HepG2 (cell line): ENCODE results near the gene RNASE2. TPM values are rescaled to one million over a fixed set of nuclear protein-coding genes. Genes with fewer than 3 reads are reported as not detected.

Experiments used
- CAMTA2 ChIP-seq: sonication (generic); formaldehyde crosslinking; IDR thresholded peaks from 2 replicates; pipeline ENCODE4 v1.4.0; 2020; ENCODE audit warnings: mild to moderate bottlenecking, missing genetic modification reagents, borderline replicate concordance
- GFI1 ChIP-seq: sonication (generic); formaldehyde crosslinking; IDR thresholded peaks from 2 replicates; pipeline ENCODE4 v1.5.0; 2020; ENCODE audit warnings: missing genetic modification reagents, mild to moderate bottlenecking, borderline replicate concordance
- ISX ChIP-seq: sonication (generic); formaldehyde crosslinking; conservative IDR thresholded peaks from 2 replicates; pipeline ENCODE4 v1.5.0; 2020; ENCODE audit warnings: missing genetic modification reagents
- REXO4 ChIP-seq: sonication (generic); formaldehyde crosslinking; IDR thresholded peaks from 2 replicates; pipeline ENCODE4 v1.8.0; 2022; ENCODE audit warnings: missing genetic modification reagents, mild to moderate bottlenecking, borderline replicate concordance
- SAP130 ChIP-seq: IDR thresholded peaks from 2 replicates; pipeline ENCODE4 v1.6.1; 2016; ENCODE audit warnings: low read depth
- SP4 ChIP-seq: sonication (generic); formaldehyde crosslinking; IDR thresholded peaks from 2 replicates; pipeline ENCODE4 v1.8.1; 2023; ENCODE audit warnings: mild to moderate bottlenecking, missing genetic modification reagents
- THYN1 ChIP-seq: sonication (generic); formaldehyde crosslinking; IDR thresholded peaks from 2 replicates; pipeline ENCODE4 v1.8.1; 2023; ENCODE audit warnings: low read depth, mild to moderate bottlenecking, moderate library complexity, missing genetic modification reagents, borderline replicate concordance
- ZBTB42 ChIP-seq: sonication (generic); formaldehyde crosslinking; IDR thresholded peaks from 2 replicates; pipeline ENCODE4 v1.5.0; 2020; ENCODE audit warnings: mild to moderate bottlenecking, missing genetic modification reagents
- ZFP62 ChIP-seq: sonication (generic); formaldehyde crosslinking; IDR thresholded peaks from 2 replicates; pipeline ENCODE4 v1.4.0; 2020; ENCODE audit warnings: missing genetic modification reagents
- ZNF558 ChIP-seq: sonication (generic); formaldehyde crosslinking; IDR thresholded peaks from 2 replicates; pipeline ENCODE4 v1.9.0; 2022; ENCODE audit warnings: mild to moderate bottlenecking, missing genetic modification reagents, borderline replicate concordance
- ZNF607 ChIP-seq: sonication (generic); formaldehyde crosslinking; IDR thresholded peaks from 2 replicates; pipeline ENCODE4 v1.5.1; 2020; ENCODE audit warnings: missing genetic modification reagents, mild to moderate bottlenecking, borderline replicate concordance
- ZSCAN31 ChIP-seq: sonication (generic); formaldehyde crosslinking; IDR thresholded peaks from 2 replicates; pipeline ENCODE4 v1.5.0; 2020; ENCODE audit warnings: low read depth, mild to moderate bottlenecking, missing genetic modification reagents
- polyA plus RNA-seq, 8 experiments: library from polyadenylated mRNA; depleted of rRNA in 3 of 8; stranded (reverse) in 7 of 8; unstranded in 1 of 8; fragments of >200 nt; fragmentation: Illumina TruSeq in 4 of 8; extraction: Trizol in 4 of 8; gene quantifications; 2 replicates each; pipeline versions ENCODE4 v1.2.1 to v1.2.3, GENCODE V29; 2011 to 2016; ENCODE audit warnings: low read depth in 4 of 8, missing spikeins in 1 of 8, mixed read lengths in 1 of 8; ENCODE audit not compliant: insufficient read depth in 1 of 8
- total RNA-seq, 5 experiments: library from RNA; depleted of rRNA; stranded (reverse); fragments of >200 nt; fragmentation: Illumina TruSeq; extraction: Trizol; gene quantifications; 2 replicates each; pipeline ENCODE4 v1.2.3, GENCODE V29; 2016; ENCODE audit warnings: low read depth in 1 of 5
- TF ChIP-seq, protein P1 (sequence below): IDR thresholded peaks from 2 replicates; pipeline ENCODE4 v1.6.1; 2018; ENCODE audit warnings: missing genetic modification reagents, mild to moderate bottlenecking, missing compliant biosample characterization
- TF ChIP-seq, protein P2 (sequence below): sonication (generic); formaldehyde crosslinking; IDR thresholded peaks from 2 replicates; pipeline ENCODE4 v1.5.0; 2020; ENCODE audit warnings: mild to moderate bottlenecking, missing genetic modification reagents, borderline replicate concordance
- TF ChIP-seq, protein P3 (sequence below): sonication (generic); formaldehyde crosslinking; IDR thresholded peaks from 2 replicates; pipeline ENCODE4 v1.4.0; 2020; ENCODE audit warnings: mild to moderate bottlenecking, missing genetic modification reagents, borderline replicate concordance

The RNASE2 gene
- total and polyA plus RNA-seq, 2 of the 13 experiments (the other 11 are each of a cell fraction or from before 2014, with no cell fraction given): 0.69 TPM; not detected in 1

DNA sequence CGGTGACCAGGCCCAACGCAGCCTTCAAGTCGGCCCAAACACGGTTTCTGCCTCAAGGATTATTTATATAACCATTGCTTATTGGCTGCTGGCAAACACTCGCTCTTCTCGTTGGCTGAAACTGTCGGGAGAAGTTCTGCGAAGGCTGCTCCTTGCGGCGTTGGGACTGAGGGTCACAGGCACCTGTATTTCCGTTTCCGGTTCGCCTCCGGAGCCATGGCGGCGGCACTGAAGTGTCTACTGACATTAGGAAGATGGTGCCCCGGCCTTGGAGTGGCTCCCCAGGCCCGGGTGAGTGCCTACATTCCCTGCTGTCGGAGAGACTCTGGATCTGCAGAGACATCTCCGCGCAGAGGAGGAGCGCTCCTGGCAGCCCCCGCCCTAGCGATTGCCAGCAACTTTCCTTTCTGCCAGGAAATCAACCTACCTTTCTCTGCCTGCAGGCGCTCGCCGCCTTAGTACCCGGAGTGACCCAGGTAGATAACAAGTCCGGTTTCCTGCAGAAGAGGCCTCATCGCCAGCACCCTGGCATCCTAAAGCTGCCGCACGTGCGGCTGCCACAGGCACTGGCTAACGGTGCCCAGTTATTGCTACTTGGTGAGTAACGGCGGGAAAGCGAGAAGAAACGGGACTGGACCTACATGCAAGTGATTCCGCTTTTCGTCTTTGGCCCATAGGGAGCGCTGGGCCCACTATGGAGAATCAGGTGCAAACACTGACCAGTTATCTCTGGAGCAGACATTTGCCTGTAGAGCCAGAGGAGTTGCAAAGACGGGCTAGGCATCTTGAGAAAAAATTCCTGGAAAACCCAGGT, 34.7 kb downstream of the RNASE2 start, which contains the start of gene METTL17 (continued):
- TF ChIP-seq, protein P1, sequence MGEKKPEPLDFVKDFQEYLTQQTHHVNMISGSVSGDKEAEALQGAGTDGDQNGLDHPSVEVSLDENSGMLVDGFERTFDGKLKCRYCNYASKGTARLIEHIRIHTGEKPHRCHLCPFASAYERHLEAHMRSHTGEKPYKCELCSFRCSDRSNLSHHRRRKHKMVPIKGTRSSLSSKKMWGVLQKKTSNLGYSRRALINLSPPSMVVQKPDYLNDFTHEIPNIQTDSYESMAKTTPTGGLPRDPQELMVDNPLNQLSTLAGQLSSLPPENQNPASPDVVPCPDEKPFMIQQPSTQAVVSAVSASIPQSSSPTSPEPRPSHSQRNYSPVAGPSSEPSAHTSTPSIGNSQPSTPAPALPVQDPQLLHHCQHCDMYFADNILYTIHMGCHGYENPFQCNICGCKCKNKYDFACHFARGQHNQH (CRISPR knock-in tag): peak; percentile 81
- TF ChIP-seq ZNF558 (no peak), ZSCAN31 (CRISPR knock-in tag) (peak; percentile 57), ISX (CRISPR knock-in tag) (peak; percentile 89; the same call in 1 of the 2 replicates), ZFP62 (no peak), SAP130 (CRISPR knock-in tag) (peak; percentile 79), SP4 (CRISPR knock-in tag) (peak; percentile 77), THYN1 (CRISPR knock-in tag) (no peak), GFI1 (peak; percentile 69; the same call in 1 of the 2 replicates), ZNF607 (CRISPR knock-in tag) (peak; percentile 91), CAMTA2 (CRISPR knock-in tag) (no peak; the same call in 1 of the 2 replicates), ZBTB42 (CRISPR knock-in tag) (no peak), REXO4 (CRISPR knock-in tag) (no peak)
- TF ChIP-seq, protein P2, sequence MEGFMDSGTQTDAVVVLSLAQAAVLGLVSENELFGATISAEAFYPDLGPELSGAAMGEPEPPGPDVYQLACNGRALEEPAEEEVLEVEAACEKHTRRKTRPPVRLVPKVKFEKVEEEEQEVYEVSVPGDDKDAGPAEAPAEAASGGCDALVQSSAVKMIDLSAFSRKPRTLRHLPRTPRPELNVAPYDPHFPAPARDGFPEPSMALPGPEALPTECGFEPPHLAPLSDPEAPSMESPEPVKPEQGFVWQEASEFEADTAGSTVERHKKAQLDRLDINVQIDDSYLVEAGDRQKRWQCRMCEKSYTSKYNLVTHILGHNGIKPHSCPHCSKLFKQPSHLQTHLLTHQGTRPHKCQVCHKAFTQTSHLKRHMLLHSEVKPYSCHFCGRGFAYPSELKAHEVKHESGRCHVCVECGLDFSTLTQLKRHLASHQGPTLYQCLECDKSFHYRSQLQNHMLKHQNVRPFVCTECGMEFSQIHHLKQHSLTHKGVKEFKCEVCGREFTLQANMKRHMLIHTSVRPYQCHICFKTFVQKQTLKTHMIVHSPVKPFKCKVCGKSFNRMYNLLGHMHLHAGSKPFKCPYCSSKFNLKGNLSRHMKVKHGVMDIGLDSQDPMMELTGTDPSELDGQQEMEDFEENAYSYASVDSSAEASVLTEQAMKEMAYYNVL (CRISPR knock-in tag): no peak; the same call in 1 of the 2 replicates
- TF ChIP-seq, protein P3, sequence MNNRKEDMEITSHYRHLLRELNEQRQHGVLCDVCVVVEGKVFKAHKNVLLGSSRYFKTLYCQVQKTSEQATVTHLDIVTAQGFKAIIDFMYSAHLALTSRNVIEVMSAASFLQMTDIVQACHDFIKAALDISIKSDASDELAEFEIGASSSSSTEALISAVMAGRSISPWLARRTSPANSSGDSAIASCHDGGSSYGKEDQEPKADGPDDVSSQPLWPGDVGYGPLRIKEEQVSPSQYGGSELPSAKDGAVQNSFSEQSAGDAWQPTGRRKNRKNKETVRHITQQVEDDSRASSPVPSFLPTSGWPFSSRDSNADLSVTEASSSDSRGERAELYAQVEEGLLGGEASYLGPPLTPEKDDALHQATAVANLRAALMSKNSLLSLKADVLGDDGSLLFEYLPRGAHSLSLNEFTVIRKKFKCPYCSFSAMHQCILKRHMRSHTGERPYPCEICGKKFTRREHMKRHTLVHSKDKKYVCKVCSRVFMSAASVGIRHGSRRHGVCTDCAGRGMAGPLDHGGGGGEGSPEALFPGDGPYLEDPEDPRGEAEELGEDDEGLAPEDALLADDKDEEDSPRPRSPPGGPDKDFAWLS (CRISPR knock-in tag): no peak
